PC-3 (cell line): ENCODE measurements around the gene LMBRD1. TPM values are rescaled to one million over a fixed set of nuclear protein-coding genes. Genes with fewer than 3 reads are reported as not detected.
"Not testable (repeated sequence)": the region's sequence is repeated elsewhere in the genome, so short reads cannot be mapped to it uniquely, and the experiment has no call there.

Experiments used
- ATAC-seq: fragments of 200-7000 bp; cut with Tn5 transposase; 2 replicates; pipeline ENCODE4 v1.9.1; 2020; ENCODE audit warnings: mild to moderate bottlenecking, moderate library complexity
- BruUV-seq: library from RNA; stranded (reverse); fragments of 400-500 nt; replicated peaks from 2 replicates; lab custom pipeline; 2021; lab: Mats Ljungman, UMichigan
- CTCF ChIA-PET: fragments of 300-600 bp; sonication (Branson Sonifier 250); formaldehyde crosslinking; loops from one replicate; lab custom pipeline; 2022; ENCODE audit warnings: antibody characterized with exemption; lab: Charles Lee
- POLR2A ChIA-PET: fragments of 300-600 bp; sonication (Branson Sonifier 250); formaldehyde crosslinking; loops from one replicate; lab custom pipeline; 2022; ENCODE audit warnings: antibody characterized with exemption; ENCODE audit not compliant: unreplicated experiment; lab: Charles Lee
- DNase-seq: peaks from one replicate; pipeline ENCODE4 v3.0.0-alpha.2; 2015
- H2AFZ ChIP-seq: fragments of 300-600 bp; sonication (generic); 2 replicates; pipeline ENCODE4 v1.6.0; 2016; ENCODE audit warnings: antibody characterized with exemption, low read length
- H3F3A ChIP-seq: fragments of 300-600 bp; sonication (generic); one replicate; pipeline ENCODE4 v1.6.0; 2017; ENCODE audit warnings: antibody characterized with exemption, low read length, control low read depth, mild to moderate bottlenecking; ENCODE audit not compliant: unreplicated experiment
- H3K27ac ChIP-seq: fragments of 300-600 bp; sonication (generic); 2 replicates; pipeline ENCODE4 v1.5.1; 2016; ENCODE audit warnings: mild to moderate bottlenecking, low read length
- H3K27me3 ChIP-seq: fragments of 300-600 bp; sonication (generic); 2 replicates; pipeline ENCODE4 v1.6.1; 2016; ENCODE audit warnings: low read length, mixed read lengths
- H3K36me3 ChIP-seq: fragments of 300-600 bp; sonication (generic); 2 replicates; pipeline ENCODE4 v1.6.1; 2016; ENCODE audit warnings: low read depth, mixed run types, low read length, mixed read lengths
- H3K4me1 ChIP-seq: fragments of 300-600 bp; sonication (generic); 2 replicates; pipeline ENCODE4 v1.5.1; 2016; ENCODE audit warnings: low read length; ENCODE audit not compliant: insufficient read depth
- H3K4me2 ChIP-seq: fragments of 300-600 bp; sonication (generic); 2 replicates; pipeline ENCODE4 v1.6.0; 2016; ENCODE audit warnings: low read length
- H3K4me3 ChIP-seq: fragments of 300-600 bp; sonication (generic); 2 replicates; pipeline ENCODE4 v1.5.1; 2016; ENCODE audit warnings: mild to moderate bottlenecking, low read length, mixed read lengths
- H3K79me2 ChIP-seq: fragments of 300-600 bp; sonication (generic); 2 replicates; pipeline ENCODE4 v1.6.1; 2017; ENCODE audit warnings: low read length, mixed read lengths
- H3K9ac ChIP-seq: fragments of 300-600 bp; sonication (generic); 2 replicates; pipeline ENCODE4 v1.6.0; 2016; ENCODE audit warnings: mild to moderate bottlenecking, low read length
- H3K9me2 ChIP-seq: fragments of 300-600 bp; sonication (generic); replicated peaks from 2 replicates; pipeline ENCODE4 v1.6.1; 2016; ENCODE audit warnings: mixed run types, low read length, mixed read lengths
- H3K9me3 ChIP-seq: fragments of 300-600 bp; sonication (generic); 2 replicates; pipeline ENCODE4 v1.6.1; 2016; ENCODE audit warnings: low read length, mixed read lengths
- H4K20me1 ChIP-seq: fragments of 300-600 bp; sonication (generic); 2 replicates; pipeline ENCODE4 v1.6.1; 2016; ENCODE audit warnings: low read length, mixed read lengths
- CTCF ChIP-seq: fragments of 300-600 bp; sonication (generic); conservative IDR thresholded peaks from 2 replicates; pipeline ENCODE4 v1.5.1; 2017; ENCODE audit warnings: antibody characterized with exemption, low read depth, mild to moderate bottlenecking, low read length
- EZH2 ChIP-seq: fragments of 300-600 bp; sonication (generic); IDR thresholded peaks from one replicate; pipeline ENCODE4 v1.6.1; 2017; ENCODE audit warnings: antibody characterized with exemption, mild to moderate bottlenecking, low read length; ENCODE audit not compliant: unreplicated experiment
- EZH2phosphoT487 ChIP-seq: fragments of 300-600 bp; sonication (generic); IDR thresholded peaks from 2 replicates; pipeline ENCODE4 v1.6.1; 2018; ENCODE audit warnings: mild to moderate bottlenecking, antibody characterized with exemption, low read length, borderline replicate concordance
- intact Hi-C: fragments of 100-400 bp; cut with micrococcal nuclease; formaldehyde crosslinking; loops from 2 replicates; pipeline ENCODE4 v1.9.0; 2023
- total RNA-seq: library from RNA; depleted of rRNA; stranded (reverse); fragments of >200 nt; gene quantifications from 2 replicates; pipeline ENCODE4 v1.2.3, GENCODE V29; 2014

LMBRD1 gene
- total RNA-seq, 1 experiment from 2014 or later = 5.4 TPM

GRCh38 chr6:69673298-69673697 is 123.5 kb downstream of the LMBRD1 start:
- Histone ChIP-seq H3K9me3 (no peaks in the 10 kb centered on the region), H3K9ac (no peak overlapping the region), H3K4me1 (no peaks in the 10 kb centered on the region), H3K4me3 (no peak overlapping the region), H4K20me1 (no peaks in the 10 kb centered on the region), H3K36me3 (no peaks in the 10 kb centered on the region), H3K9me2 (no peaks in the 10 kb centered on the region), H3K79me2 (no peaks in the 10 kb centered on the region), H3K4me2 (no peak overlapping the region), H3F3A (no peaks in the 10 kb centered on the region), H2AFZ (no peak overlapping the region), H3K27ac (no peak overlapping the region), H3K27me3 (no peaks in the 10 kb centered on the region)
- POLR2A ChIA-PET = no interaction called here
- no TSS peak for BruUV-seq
- intact Hi-C loops = no loop called here
- CTCF ChIA-PET = no interaction called here
- DNase-seq (no peak), ATAC-seq (no peak)
- TF ChIP-seq CTCF = no peak
- no peak for TF ChIP-seq EZH2
- no peak for TF ChIP-seq EZH2phosphoT487

GRCh38 chr6:69668916-69669315 is 127.9 kb downstream of the LMBRD1 start:
- CTCF ChIA-PET = no interaction called here
- POLR2A ChIA-PET = no interaction called here

GRCh38 chr6:69666779-69667178 is 130.0 kb downstream of the LMBRD1 start:
- H3K27ac ChIP-seq, H3K4me3 ChIP-seq, BruUV-seq, H3K4me1 ChIP-seq, H4K20me1 ChIP-seq, H2AFZ ChIP-seq, CTCF ChIA-PET, H3F3A ChIP-seq, H3K9me3 ChIP-seq, H3K9me2 ChIP-seq, H3K36me3 ChIP-seq, H3K79me2 ChIP-seq, DNase-seq, H3K4me2 ChIP-seq, ATAC-seq, H3K27me3 ChIP-seq, POLR2A ChIA-PET, intact Hi-C loops, H3K9ac ChIP-seq: not testable (repeated sequence)

More at GRCh38 chr6:69668916-69669315, 127.9 kb downstream of the LMBRD1 start:
- no peak for ATAC-seq
- Histone ChIP-seq H3K79me2 (no peaks in the 10 kb centered on the region), H3K4me3 (no peak overlapping the region), H3K4me2 (no peak overlapping the region), H3K9me3 (no peaks in the 10 kb centered on the region), H3K9me2 (no peaks in the 10 kb centered on the region), H3K27me3 (no peaks in the 10 kb centered on the region), H3K36me3 (no peaks in the 10 kb centered on the region), H3K27ac (no peak overlapping the region), H3K4me1 (no peaks in the 10 kb centered on the region), H3F3A (no peaks in the 10 kb centered on the region), H4K20me1 (no peaks in the 10 kb centered on the region), H3K9ac (no peak overlapping the region), H2AFZ (no peak overlapping the region)
- DNase-seq = no peak
- TF ChIP-seq CTCF (no peak), EZH2 (no peak), EZH2phosphoT487 (no peak)
- no TSS peak for BruUV-seq
- intact Hi-C loops = no loop called here
